Endodermal cell (in vitro differentiated cells): ENCODE data around the gene GRP. TPM values are rescaled to one million over a fixed set of nuclear protein-coding genes. Genes with fewer than 3 reads are reported as not detected.

Source experiments
- DNase-seq: peaks from one replicate; pipeline ENCODE4 v3.0.0-alpha.2; 2017
- H3K27ac ChIP-seq: 2 replicates; pipeline ENCODE4 v1.5.1; 2013; ENCODE audit warnings: mild to moderate bottlenecking, low read depth, low read length, moderate library complexity
- H3K27me3 ChIP-seq: 2 replicates; pipeline ENCODE4 v1.6.1; 2013; ENCODE audit warnings: mild to moderate bottlenecking, low read length, moderate library complexity; ENCODE audit not compliant: insufficient read depth, control insufficient read depth, poor library complexity, severe bottlenecking
- H3K36me3 ChIP-seq: 2 replicates; pipeline ENCODE4 v1.7.0; 2013; ENCODE audit warnings: mild to moderate bottlenecking, low read length, moderate library complexity; ENCODE audit not compliant: control insufficient read depth, insufficient read depth
- H3K4me1 ChIP-seq: one replicate; pipeline ENCODE4 v1.7.0; 2013; ENCODE audit warnings: low read length; ENCODE audit not compliant: control insufficient read depth, insufficient read depth
- H3K4me3 ChIP-seq: 2 replicates; pipeline ENCODE4 v1.5.1; 2013; ENCODE audit warnings: mild to moderate bottlenecking, low read length, moderate library complexity
- H3K9ac ChIP-seq: 2 replicates; pipeline ENCODE4 v1.6.1; 2013; ENCODE audit warnings: mild to moderate bottlenecking, low read length, moderate library complexity; ENCODE audit not compliant: poor library complexity, severe bottlenecking; ENCODE audit errors: extremely low read depth
- H3K9me3 ChIP-seq: 2 replicates; pipeline ENCODE4 v1.6.1; 2013; ENCODE audit warnings: mild to moderate bottlenecking, low read length, moderate library complexity; ENCODE audit not compliant: control insufficient read depth
- H3K27ac Mint-ChIP-seq: 2 replicates; pipeline ENCODE4 v1.8.0; 2020; ENCODE audit warnings: mixed read lengths
- H3K27me3 Mint-ChIP-seq: 2 replicates; pipeline ENCODE4 v1.8.0; 2021; ENCODE audit warnings: mild to moderate bottlenecking, mixed read lengths; ENCODE audit not compliant: insufficient read depth
- H3K36me3 Mint-ChIP-seq: 2 replicates; pipeline ENCODE4 v1.8.0; 2020; ENCODE audit warnings: low read depth, mixed read lengths
- H3K4me1 Mint-ChIP-seq: 2 replicates; pipeline ENCODE4 v1.8.0; 2020; ENCODE audit warnings: mixed read lengths
- H3K4me3 Mint-ChIP-seq: 2 replicates; pipeline ENCODE4 v1.8.0; 2020; ENCODE audit warnings: mild to moderate bottlenecking, moderate library complexity, mixed read lengths
- H3K9me3 Mint-ChIP-seq: 2 replicates; pipeline ENCODE4 v1.8.0; 2020; ENCODE audit warnings: mild to moderate bottlenecking, mixed read lengths
- WGBS, 2 experiments: methylation state at CpG; one replicate each; pipeline versions ENCODE4 v1.1.5 to v1.1.7; 2013; ENCODE audit warnings: missing lambda C conversion rate in 2 of 2, mixed read lengths in 1 of 2; ENCODE audit not compliant: insufficient coverage in 1 of 2, insufficient read length in 1 of 2; 5-methylcytosine and 5-hydroxymethylcytosine counted together
- total RNA-seq, 2 donors: library from RNA; stranded (reverse); fragmentation: NEBNext Ultra II Directional in 1 of 2; extraction: Animal tissue kit (Norgen Biotek cat#: 25700) in 1 of 2; gene quantifications; 2 replicates in 1 of 2; 3 replicates in 1 of 2; pipeline ENCODE4 v1.2.1, GENCODE V29; 2021
- TF ChIP-seq, protein P1 (sequence below): fragments of 200-600 bp; sonication (generic); conservative IDR thresholded peaks from 2 replicates; pipeline ENCODE4 v1.5.0; 2021; ENCODE audit warnings: antibody characterized with exemption, mild to moderate bottlenecking

GRP gene
- total RNA-seq, 2 donors from 2014 or later, result 4.4 to 6.5 TPM

GRCh38 chr18:59177485-59177884, 42.5 kb upstream of the GRP start:
- Histone ChIP-seq H3K4me1 (no peaks in the 10 kb centered on the region), H3K27ac (no peak overlapping the region), H3K27me3 (no peaks in the 10 kb centered on the region), H3K9ac (no peak overlapping the region), H3K4me3 (no peak overlapping the region), H3K9me3 (peaks cover 15% of the 10 kb centered on the region), H3K36me3 (no peaks in the 10 kb centered on the region)
- Mint-ChIP-seq H3K27ac (no peak overlapping the region), H3K27me3 (no peaks in the 10 kb centered on the region), H3K4me3 (no peak overlapping the region), H3K4me1 (peaks cover 17% of the 10 kb centered on the region), H3K36me3 (peaks cover 7% of the 10 kb centered on the region), H3K9me3 (peaks cover 13% of the 10 kb centered on the region)
- 96 to 100% methylated on average over 2 to 4 of the region's 4 CpGs for WGBS, 2 experiments
- no peak for DNase-seq
- TF ChIP-seq, protein P1, sequence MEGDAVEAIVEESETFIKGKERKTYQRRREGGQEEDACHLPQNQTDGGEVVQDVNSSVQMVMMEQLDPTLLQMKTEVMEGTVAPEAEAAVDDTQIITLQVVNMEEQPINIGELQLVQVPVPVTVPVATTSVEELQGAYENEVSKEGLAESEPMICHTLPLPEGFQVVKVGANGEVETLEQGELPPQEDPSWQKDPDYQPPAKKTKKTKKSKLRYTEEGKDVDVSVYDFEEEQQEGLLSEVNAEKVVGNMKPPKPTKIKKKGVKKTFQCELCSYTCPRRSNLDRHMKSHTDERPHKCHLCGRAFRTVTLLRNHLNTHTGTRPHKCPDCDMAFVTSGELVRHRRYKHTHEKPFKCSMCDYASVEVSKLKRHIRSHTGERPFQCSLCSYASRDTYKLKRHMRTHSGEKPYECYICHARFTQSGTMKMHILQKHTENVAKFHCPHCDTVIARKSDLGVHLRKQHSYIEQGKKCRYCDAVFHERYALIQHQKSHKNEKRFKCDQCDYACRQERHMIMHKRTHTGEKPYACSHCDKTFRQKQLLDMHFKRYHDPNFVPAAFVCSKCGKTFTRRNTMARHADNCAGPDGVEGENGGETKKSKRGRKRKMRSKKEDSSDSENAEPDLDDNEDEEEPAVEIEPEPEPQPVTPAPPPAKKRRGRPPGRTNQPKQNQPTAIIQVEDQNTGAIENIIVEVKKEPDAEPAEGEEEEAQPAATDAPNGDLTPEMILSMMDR, result no peak

DNA sequence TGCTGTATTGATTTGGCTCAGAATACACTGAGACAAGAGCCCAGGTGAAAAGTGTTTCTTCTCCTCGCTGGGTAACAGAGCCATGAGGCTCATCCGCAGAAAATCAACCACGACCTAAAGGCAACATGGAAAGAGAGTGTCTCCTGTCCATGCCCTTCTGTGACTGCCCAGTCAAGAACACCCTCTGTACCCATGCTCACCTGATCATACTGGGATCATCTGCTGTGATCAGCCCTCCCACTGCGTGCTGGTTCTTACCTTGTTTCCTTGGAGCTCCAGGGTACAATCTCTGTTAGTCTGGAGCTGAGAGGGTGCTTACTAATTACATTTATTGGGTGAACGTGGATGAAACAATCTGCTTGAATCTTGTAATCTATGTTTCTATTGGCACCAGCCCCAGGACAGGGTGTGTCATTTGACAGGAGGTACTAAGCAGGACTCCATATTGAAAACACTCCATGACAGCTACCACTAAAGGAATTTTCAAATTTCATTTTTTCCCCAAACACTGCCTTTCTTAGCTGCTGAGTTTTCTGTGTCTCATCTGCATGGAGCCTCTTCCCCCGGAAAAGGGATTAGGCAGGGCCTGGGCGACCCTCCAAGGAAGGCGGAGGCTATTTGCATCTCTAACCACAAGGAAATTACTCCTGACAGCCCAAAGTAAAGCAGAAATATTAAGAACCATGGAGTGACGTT, 39.7 kb upstream of the GRP start:
- WGBS, 2 experiments, result 86 to 97% methylated on average over 5 to 9 of the region's 9 CpGs

DNA sequence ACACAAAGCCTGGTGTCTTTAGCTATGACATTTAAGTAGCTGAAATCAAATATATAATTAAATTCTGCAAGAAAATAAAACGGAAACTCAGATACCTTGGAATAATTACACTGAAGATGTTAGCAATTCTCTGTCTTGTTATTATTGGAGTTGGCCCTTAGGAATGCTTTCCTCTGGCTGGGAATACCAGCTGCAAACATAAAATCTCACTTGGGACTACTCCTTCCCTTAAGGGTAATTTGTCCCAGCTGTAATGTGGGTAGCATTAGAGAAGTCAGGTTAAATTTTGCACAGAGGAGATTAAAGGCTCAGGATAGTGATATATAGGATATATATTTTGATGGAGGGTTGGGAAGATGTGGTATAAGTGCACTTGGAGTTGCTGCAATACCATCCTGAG, 37.3 kb upstream of the GRP start:
- H3K4me1 ChIP-seq, result no peaks in the 10 kb centered on the region
- peaks cover 2% of the 10 kb centered on the region for H3K27me3 Mint-ChIP-seq
- H3K36me3 Mint-ChIP-seq, result no peaks in the 10 kb centered on the region

More for the DNA sequence above, 39.7 kb upstream of the GRP start:
- no peak for DNase-seq
- H3K4me1 Mint-ChIP-seq, result peaks cover 17% of the 10 kb centered on the region
- H3K9me3 Mint-ChIP-seq, result no peaks in the 10 kb centered on the region
- no peak overlapping the region for H3K4me3 Mint-ChIP-seq
- no peak overlapping the region for H3K27ac Mint-ChIP-seq
- no peaks in the 10 kb centered on the region for H3K36me3 ChIP-seq
- no peaks in the 10 kb centered on the region for H3K9me3 ChIP-seq
- peaks cover 2% of the 10 kb centered on the region for H3K27me3 Mint-ChIP-seq
- H3K27me3 ChIP-seq, result no peaks in the 10 kb centered on the region
- H3K27ac ChIP-seq, result no peak overlapping the region
- H3K4me1 ChIP-seq, result no peaks in the 10 kb centered on the region
- H3K9ac ChIP-seq, result no peak overlapping the region
- H3K4me3 ChIP-seq, result no peak overlapping the region
- TF ChIP-seq, protein P1, result no peak
- no peaks in the 10 kb centered on the region for H3K36me3 Mint-ChIP-seq

More for the DNA sequence above, 37.3 kb upstream of the GRP start:
- H3K9ac ChIP-seq, result no peak overlapping the region
- H3K36me3 ChIP-seq, result no peaks in the 10 kb centered on the region
- H3K9me3 ChIP-seq, result no peaks in the 10 kb centered on the region
- H3K4me3 ChIP-seq, result no peak overlapping the region
- 75% methylated on average over 1 of the region's 1 CpG; no CpG with 5 or more reads in 1 of the 2 experiments for WGBS, 2 experiments
- no peak for DNase-seq
- H3K27me3 ChIP-seq, result no peaks in the 10 kb centered on the region
- Mint-ChIP-seq H3K4me3 (no peak overlapping the region), H3K27ac (no peak overlapping the region), H3K9me3 (no peaks in the 10 kb centered on the region), H3K4me1 (peaks cover 3% of the 10 kb centered on the region)
- H3K27ac ChIP-seq, result no peak overlapping the region
- TF ChIP-seq, protein P1, result no peak
